Astrocyte (in vitro differentiated cells and primary cell): ENCODE results near the gene UBP1. TPM values are rescaled to one million over a fixed set of nuclear protein-coding genes. Genes with fewer than 3 reads are reported as not detected.

Experiments
- DNase-seq: peaks from one replicate; pipeline ENCODE4 v3.0.0-alpha.2; 2010; ENCODE audit warnings: low read depth
- FAIRE-seq: peaks from 2 replicates; lab custom pipeline; 2011; peaks lifted over from hg19 to GRCh38; lab: Jason Lieb, UNC
- H2AFZ ChIP-seq: 2 replicates; pipeline ENCODE4 v1.6.0; 2012; ENCODE audit warnings: low read depth, low read length, inconsistent platforms
- H3K27ac ChIP-seq: 2 replicates; pipeline ENCODE4 v1.5.1; 2011; ENCODE audit warnings: low read depth, low read length, inconsistent platforms
- H3K27me3 ChIP-seq: 2 replicates; pipeline ENCODE4 v1.6.0; 2011; ENCODE audit warnings: low read length, inconsistent platforms; ENCODE audit not compliant: insufficient read depth
- H3K36me3 ChIP-seq: 2 replicates; pipeline ENCODE4 v1.5.1; 2011; ENCODE audit warnings: low read length, inconsistent platforms; ENCODE audit not compliant: insufficient read depth
- H3K4me1 ChIP-seq: 2 replicates; pipeline ENCODE4 v1.5.1; 2011; ENCODE audit warnings: low read length, inconsistent platforms; ENCODE audit not compliant: insufficient read depth
- H3K4me2 ChIP-seq: 2 replicates; pipeline ENCODE4 v1.6.0; 2012; ENCODE audit warnings: low read length, inconsistent platforms
- H3K4me3 ChIP-seq: 2 replicates; pipeline ENCODE4 v1.5.1; 2011; ENCODE audit warnings: low read depth, mild to moderate bottlenecking, low read length, inconsistent platforms; ENCODE audit not compliant: insufficient read depth
- H3K79me2 ChIP-seq: 2 replicates; pipeline ENCODE4 v1.6.0; 2012; ENCODE audit warnings: mild to moderate bottlenecking, low read length, inconsistent platforms; ENCODE audit not compliant: insufficient read depth
- H3K9ac ChIP-seq: 2 replicates; pipeline ENCODE4 v1.6.0; 2012; ENCODE audit warnings: mild to moderate bottlenecking, low read length, inconsistent platforms
- H3K9me3 ChIP-seq: 2 replicates; pipeline ENCODE4 v1.5.1; 2012; ENCODE audit warnings: low read depth, mild to moderate bottlenecking, low read length, inconsistent platforms; ENCODE audit not compliant: insufficient read depth
- H4K20me1 ChIP-seq: 2 replicates; pipeline ENCODE4 v1.6.0; 2012; ENCODE audit warnings: low read length, inconsistent platforms; ENCODE audit not compliant: insufficient read depth
- H3K27ac Mint-ChIP-seq: one replicate; pipeline ENCODE4 v1.8.0; 2021; ENCODE audit warnings: mild to moderate bottlenecking, mixed read lengths; ENCODE audit not compliant: unreplicated experiment
- H3K27me3 Mint-ChIP-seq: one replicate; pipeline ENCODE4 v1.8.0; 2021; ENCODE audit warnings: low read depth, mixed read lengths; ENCODE audit not compliant: unreplicated experiment
- H3K36me3 Mint-ChIP-seq: one replicate; pipeline ENCODE4 v1.8.0; 2021; ENCODE audit warnings: low read depth, mixed read lengths; ENCODE audit not compliant: unreplicated experiment
- H3K4me1 Mint-ChIP-seq: one replicate; pipeline ENCODE4 v1.8.0; 2021; ENCODE audit warnings: low read depth, mixed read lengths; ENCODE audit not compliant: unreplicated experiment
- H3K4me3 Mint-ChIP-seq: one replicate; pipeline ENCODE4 v1.8.0; 2021; ENCODE audit warnings: mild to moderate bottlenecking, moderate library complexity, mixed read lengths; ENCODE audit not compliant: unreplicated experiment
- H3K9me3 Mint-ChIP-seq: one replicate; pipeline ENCODE4 v1.8.0; 2021; ENCODE audit warnings: mild to moderate bottlenecking, mixed read lengths; ENCODE audit not compliant: unreplicated experiment
- CTCF ChIP-seq: IDR thresholded peaks from 2 replicates; pipeline ENCODE4 v1.5.1; 2011; ENCODE audit warnings: low read depth, mild to moderate bottlenecking, inconsistent platforms, low read length, moderate library complexity; ENCODE audit not compliant: insufficient read depth
- EZH2 ChIP-seq: IDR thresholded peaks from 2 replicates; pipeline ENCODE4 v1.6.1; 2012; ENCODE audit warnings: mild to moderate bottlenecking, low read length, inconsistent platforms; ENCODE audit not compliant: insufficient read depth
- total RNA-seq: library from RNA; stranded (reverse); gene quantifications from 2 replicates; pipeline ENCODE4 v1.2.1, GENCODE V29; 2021

Gene UBP1
- total RNA-seq, 1 donor from 2014 or later, result 79.3 TPM

- Mint-ChIP-seq H3K36me3 (no peaks in the 10 kb centered on the region), H3K4me3 (no peak overlapping the region), H3K4me1 (no peaks in the 10 kb centered on the region), H3K27ac (no peak overlapping the region), H3K9me3 (no peaks in the 10 kb centered on the region), H3K27me3 (no peaks in the 10 kb centered on the region)
- Histone ChIP-seq H3K27ac (no peak overlapping the region), H3K4me1 (no peaks in the 10 kb centered on the region), H3K36me3 (no peaks in the 10 kb centered on the region), H3K4me2 (no peak overlapping the region), H4K20me1 (no peaks in the 10 kb centered on the region), H3K9ac (no peak overlapping the region), H3K4me3 (no peak overlapping the region), H3K27me3 (no peaks in the 10 kb centered on the region), H3K79me2 (no peaks in the 10 kb centered on the region), H3K9me3 (no peaks in the 10 kb centered on the region), H2AFZ (no peak overlapping the region)
- DNase-seq, result no peak
- TF ChIP-seq EZH2, result no peak
- TF ChIP-seq CTCF, result no peak
- FAIRE-seq, result no peak
These were observed 34.7 kb upstream of the UBP1 start for GRCh38 chr3:33474896-33475295.

- no peaks in the 10 kb centered on the region for H3K79me2 ChIP-seq
- no peaks in the 10 kb centered on the region for H3K27me3 Mint-ChIP-seq
- no peak for FAIRE-seq
- H3K9ac ChIP-seq, result no peak overlapping the region
- no peaks in the 10 kb centered on the region for H3K9me3 Mint-ChIP-seq
- H3K4me3 ChIP-seq, result no peak overlapping the region
- H4K20me1 ChIP-seq, result no peaks in the 10 kb centered on the region
- no peaks in the 10 kb centered on the region for H3K9me3 ChIP-seq
- no peaks in the 10 kb centered on the region for H3K4me1 ChIP-seq
- H3K4me2 ChIP-seq, result no peak overlapping the region
- H3K4me1 Mint-ChIP-seq, result no peaks in the 10 kb centered on the region
- no peak overlapping the region for H3K4me3 Mint-ChIP-seq
- no peak for TF ChIP-seq CTCF
- no peak for TF ChIP-seq EZH2
- no peak overlapping the region for H3K27ac Mint-ChIP-seq
- no peaks in the 10 kb centered on the region for H3K36me3 ChIP-seq
- H2AFZ ChIP-seq, result no peak overlapping the region
- no peaks in the 10 kb centered on the region for H3K27me3 ChIP-seq
- DNase-seq, result no peak
- H3K27ac ChIP-seq, result no peak overlapping the region
- no peaks in the 10 kb centered on the region for H3K36me3 Mint-ChIP-seq
These were observed 33.6 kb upstream of the UBP1 start for GRCh38 chr3:33473813-33474212.

GRCh38 chr3:33467786-33468185 is 27.6 kb upstream of the UBP1 start:
- Histone ChIP-seq H3K27ac (peak overlapping the region; percentile 37), H3K27me3 (no peaks in the 10 kb centered on the region), H4K20me1 (no peaks in the 10 kb centered on the region), H3K4me2 (no peak overlapping the region), H3K79me2 (no peaks in the 10 kb centered on the region), H2AFZ (peak overlapping the region; percentile 26), H3K9me3 (no peaks in the 10 kb centered on the region), H3K9ac (no peak overlapping the region), H3K4me3 (no peak overlapping the region), H3K4me1 (no peaks in the 10 kb centered on the region), H3K36me3 (no peaks in the 10 kb centered on the region)
- no peak overlapping the region for H3K4me3 Mint-ChIP-seq
- peaks cover 1% of the 10 kb centered on the region for H3K4me1 Mint-ChIP-seq
- no peak for DNase-seq
- no peak for FAIRE-seq
- peaks cover 9% of the 10 kb centered on the region for H3K9me3 Mint-ChIP-seq
- H3K27me3 Mint-ChIP-seq, result no peaks in the 10 kb centered on the region
- TF ChIP-seq EZH2 (no peak), CTCF (no peak)
- peaks cover 11% of the 10 kb centered on the region for H3K36me3 Mint-ChIP-seq
- peak overlapping the region; percentile 73 for H3K27ac Mint-ChIP-seq
